ENCODE results near the gene HIPK1.

- TF ChIP-seq EZH2phosphoT487 (IDR thresholded peaks at IDR 0.05; ENCODE audit: insufficient read depth, low read depth) (no peak), EZH2 (IDR thresholded peaks at IDR 0.05; ENCODE audit: insufficient read depth, poor library complexity, severe bottlenecking) (no peak)
Measured at GRCh38 chr1:113901191-113901590, 27.9 kb upstream of the HIPK1 start.
